NT2/D1 (cell line): Measurements from ENCODE around the gene TCN1.
"Not testable (repeated sequence)": the region's sequence is repeated elsewhere in the genome, so short reads cannot be mapped to it uniquely, and the experiment has no call there.

Experiments used
- SUZ12 ChIP-seq: IDR thresholded peaks from 2 replicates; pipeline ENCODE4 v1.6.1; 2011; ENCODE audit not compliant: insufficient read length, insufficient read depth; ENCODE audit errors: extremely low read depth
- ZNF274 ChIP-seq: IDR thresholded peaks from 2 replicates; pipeline ENCODE4 v1.6.1; 2011; ENCODE audit warnings: mild to moderate bottlenecking, low read depth, low read length

GRCh38 chr11:59887156-59887555 lies 20.9 kb upstream of the TCN1 start:
- not testable (repeated sequence) for TF ChIP-seq SUZ12, ZNF274
